Activated CD4-positive, alpha-beta T cell treated with anti-CD3 and anti-CD28 coated beads, Interleukin-2, amount 10 ng/mL, durations not matched to agents 24 days and 14 days (primary cell): ENCODE data around the gene CTXND2. TPM values are rescaled to one million over a fixed set of nuclear protein-coding genes. Genes with fewer than 3 reads are reported as not detected.
"Not testable (repeated sequence)": the region's sequence is repeated elsewhere in the genome, so short reads cannot be mapped to it uniquely, and the experiment has no call there.

Source experiments
- DNase-seq: peaks from one replicate; pipeline ENCODE4 v3.0.0; 2022
- H3K27ac Mint-ChIP-seq: one replicate; pipeline ENCODE4 v1.8.0; 2022; ENCODE audit warnings: mild to moderate bottlenecking, mixed read lengths
- H3K27me3 Mint-ChIP-seq: one replicate; pipeline ENCODE4 v1.8.0; 2022; ENCODE audit warnings: mixed read lengths
- H3K36me3 Mint-ChIP-seq: one replicate; pipeline ENCODE4 v1.8.0; 2022; ENCODE audit warnings: low read depth, mild to moderate bottlenecking, mixed read lengths
- H3K4me1 Mint-ChIP-seq: one replicate; pipeline ENCODE4 v1.8.0; 2021; ENCODE audit warnings: mixed read lengths
- H3K4me3 Mint-ChIP-seq: one replicate; pipeline ENCODE4 v1.8.0; 2022; ENCODE audit warnings: mild to moderate bottlenecking, moderate library complexity, mixed read lengths
- H3K9me3 Mint-ChIP-seq: one replicate; pipeline ENCODE4 v1.8.0; 2021; ENCODE audit warnings: mixed read lengths
- intact Hi-C: fragments of 100-400 bp; cut with micrococcal nuclease; formaldehyde crosslinking; loops from one replicate; pipeline ENCODE4 v1.15.1; 2023
- total RNA-seq: library from RNA; stranded (reverse); gene quantifications from 2 replicates; pipeline ENCODE4 v1.2.3, GENCODE V29; 2022

CTXND2 gene
- total RNA-seq, 1 donor from 2014 or later: not detected

DNA sequence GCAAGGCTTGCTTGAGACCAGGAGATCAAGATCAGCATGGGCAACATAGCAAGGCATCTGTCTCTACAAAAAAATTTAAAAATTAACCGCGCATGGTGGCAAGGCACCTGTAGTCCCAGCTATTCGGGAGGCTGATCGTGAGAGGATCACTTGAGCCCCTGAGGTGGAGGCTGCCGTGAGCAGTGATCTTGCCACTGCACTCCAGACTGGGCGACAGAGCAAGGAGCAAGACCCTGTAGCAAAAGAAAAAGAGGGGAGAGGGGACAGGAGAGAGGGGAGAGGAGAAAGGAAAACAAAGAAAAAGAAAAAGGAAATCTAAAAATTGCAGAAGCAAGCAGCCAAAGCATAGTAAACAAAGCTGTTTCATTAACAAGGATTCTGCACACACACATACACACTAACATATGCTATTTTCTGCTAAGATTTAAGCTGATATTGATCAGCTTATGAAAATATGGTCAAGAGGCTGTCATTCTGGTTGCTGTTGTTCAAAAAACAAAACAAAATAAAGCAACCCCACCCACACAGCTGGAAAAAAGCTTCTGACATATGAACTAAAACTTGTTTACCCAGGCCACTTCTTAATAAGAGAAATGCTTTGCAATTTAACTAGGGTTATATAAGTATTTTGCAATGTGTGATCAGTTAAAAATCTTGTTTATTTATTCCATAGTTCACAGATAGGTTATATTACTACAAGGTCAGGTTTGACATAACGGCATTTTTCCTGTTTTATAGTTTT is 12.3 kb upstream of the CTXND2 start:
- DNase-seq: peak; percentile 63
- H3K27ac Mint-ChIP-seq: peak overlapping the region; percentile 94
- H3K9me3 Mint-ChIP-seq: no peaks in the 10 kb centered on the region
- peaks cover 26% of the 10 kb centered on the region for H3K36me3 Mint-ChIP-seq
- no peaks in the 10 kb centered on the region for H3K27me3 Mint-ChIP-seq
- peak overlapping the region; percentile 96 for H3K4me3 Mint-ChIP-seq
- peaks cover 27% of the 10 kb centered on the region for H3K4me1 Mint-ChIP-seq
- intact Hi-C loops: loop anchor here (5.0 kb wide), 2 partner anchors 183 to 312 kb away; partner anchors contain the start of gene CDC42SE1

DNA sequence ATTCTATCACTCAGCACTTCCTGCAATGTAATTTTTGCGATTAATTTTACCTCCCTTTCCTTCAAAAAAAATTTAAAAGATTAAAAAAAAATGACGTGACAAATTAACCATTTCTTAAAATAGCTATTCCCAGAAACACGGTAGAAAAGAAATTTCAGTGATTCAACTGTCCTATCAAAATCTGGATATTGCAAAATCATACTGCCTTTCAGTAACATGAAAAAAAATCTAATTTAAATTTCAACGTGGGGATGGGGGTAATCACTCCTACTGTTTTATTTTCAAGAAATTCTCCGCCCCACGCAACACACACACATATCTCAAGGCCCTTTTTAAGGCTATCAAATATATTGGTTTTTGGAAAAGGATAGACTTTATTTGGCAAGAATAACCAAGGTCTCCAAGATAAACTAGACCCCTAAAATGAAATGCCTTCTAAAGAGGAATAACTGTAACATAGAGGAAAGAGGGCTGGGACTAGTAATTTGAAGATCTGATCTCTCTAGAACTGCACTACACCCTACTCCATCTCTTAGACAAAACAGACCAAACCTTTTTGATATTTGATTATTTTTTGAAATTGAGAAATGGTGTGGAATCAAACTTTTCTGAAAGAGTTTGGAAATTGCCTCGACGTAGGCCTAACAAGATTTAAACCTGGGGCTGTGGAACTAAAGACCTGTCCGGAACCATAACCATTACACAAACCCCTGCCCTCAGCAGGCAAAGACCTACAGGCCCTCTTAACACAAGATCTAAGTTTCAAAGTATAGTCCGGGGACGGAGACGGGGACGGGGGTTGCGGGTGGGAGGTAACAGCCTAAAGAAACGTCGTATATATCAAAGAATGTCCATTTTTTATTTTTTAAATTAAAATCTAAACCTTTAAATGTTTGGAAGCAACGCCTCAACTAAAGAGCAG is 11.5 kb upstream of the CTXND2 start:
- Mint-ChIP-seq H3K4me1 (peaks cover 25% of the 10 kb centered on the region), H3K9me3 (no peaks in the 10 kb centered on the region), H3K27me3 (no peaks in the 10 kb centered on the region), H3K4me3 (peak overlapping the region; percentile 96), H3K27ac (peak overlapping the region; percentile 94), H3K36me3 (peaks cover 21% of the 10 kb centered on the region)
- intact Hi-C loops: loop anchor here (1.0 to 5.0 kb wide), 9 partner anchors 15 to 511 kb away; partner anchors contain the start of genes CDC42SE1, PRUNE1, RPRD2 and SETDB1
- peak; percentile 73 for DNase-seq

- H3K36me3 Mint-ChIP-seq: peaks cover 18% of the 10 kb centered on the region
- H3K27me3 Mint-ChIP-seq: no peaks in the 10 kb centered on the region
- H3K9me3 Mint-ChIP-seq: no peaks in the 10 kb centered on the region
- intact Hi-C loops: loop anchor here (1.0 to 5.0 kb wide), 9 partner anchors 14 to 512 kb away; partner anchors contain the start of genes CDC42SE1, PRUNE1, RPRD2 and SETDB1
- H3K4me3 Mint-ChIP-seq: peak overlapping the region; percentile 96
- H3K4me1 Mint-ChIP-seq: peaks cover 25% of the 10 kb centered on the region
- DNase-seq: no peak
- peak overlapping the region; percentile 94 for H3K27ac Mint-ChIP-seq
These were observed 10.8 kb upstream of the CTXND2 start for GRCh38 chr1:150876119-150876454.

- not testable (repeated sequence) for H3K4me3 Mint-ChIP-seq, H3K27me3 Mint-ChIP-seq, H3K36me3 Mint-ChIP-seq, H3K27ac Mint-ChIP-seq, H3K9me3 Mint-ChIP-seq, DNase-seq
- intact Hi-C loops: loop anchor here (5.0 kb wide), 2 partner anchors 178 to 317 kb away; partner anchors contain the start of gene CDC42SE1
- H3K4me1 Mint-ChIP-seq: peaks cover 30% of the 10 kb centered on the region
These were observed 8.0 kb upstream of the CTXND2 start for GRCh38 chr1:150878931-150879330.

DNA sequence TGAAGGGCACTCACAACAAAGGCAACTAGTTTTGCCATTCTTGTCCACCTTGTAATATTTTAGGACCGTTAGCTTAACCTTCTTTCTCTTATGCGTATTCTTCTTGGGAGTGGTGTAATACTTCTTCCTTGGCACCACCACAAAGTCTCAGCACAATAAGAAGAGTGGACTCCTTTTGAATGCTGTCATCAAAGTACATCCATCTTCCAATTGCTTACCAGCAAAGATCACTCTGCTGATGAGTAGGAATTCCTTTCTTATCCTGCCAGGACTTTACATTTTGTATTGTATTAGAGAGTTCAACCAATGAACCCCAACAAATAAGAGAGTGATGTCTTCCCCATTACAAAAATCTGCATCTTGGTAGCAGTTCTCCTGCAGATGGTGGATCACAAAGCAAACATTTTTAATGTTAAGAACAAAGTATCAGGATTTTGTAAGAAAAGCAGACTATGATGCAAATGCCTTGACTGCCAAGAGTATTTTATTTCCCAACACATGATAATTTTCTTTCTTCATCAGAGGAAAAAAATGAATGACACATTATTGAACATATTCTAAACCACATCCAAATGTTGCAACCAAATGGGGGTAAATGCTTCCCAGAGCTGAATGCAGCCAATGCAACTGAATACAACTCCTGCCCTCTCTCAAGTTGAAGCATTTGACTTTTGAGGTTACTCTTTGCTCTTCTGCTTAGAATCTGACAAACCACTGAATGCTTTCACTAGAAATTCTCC is 5.4 kb upstream of the CTXND2 start:
- intact Hi-C loops: no loop called here
- DNase-seq: no peak
- H3K4me3 Mint-ChIP-seq: no peak overlapping the region
- H3K27ac Mint-ChIP-seq: no peak overlapping the region
- H3K36me3 Mint-ChIP-seq: no peaks in the 10 kb centered on the region
- H3K4me1 Mint-ChIP-seq: peaks cover 13% of the 10 kb centered on the region
- H3K27me3 Mint-ChIP-seq: no peaks in the 10 kb centered on the region
- H3K9me3 Mint-ChIP-seq: no peaks in the 10 kb centered on the region

- DNase-seq, H3K4me3 Mint-ChIP-seq, H3K27ac Mint-ChIP-seq, intact Hi-C loops, H3K27me3 Mint-ChIP-seq, H3K9me3 Mint-ChIP-seq, H3K36me3 Mint-ChIP-seq: not testable (repeated sequence)
- peaks cover 12% of the 10 kb centered on the region for H3K4me1 Mint-ChIP-seq
These were observed 3.8 kb upstream of the CTXND2 start for GRCh38 chr1:150883121-150883520.

DNA sequence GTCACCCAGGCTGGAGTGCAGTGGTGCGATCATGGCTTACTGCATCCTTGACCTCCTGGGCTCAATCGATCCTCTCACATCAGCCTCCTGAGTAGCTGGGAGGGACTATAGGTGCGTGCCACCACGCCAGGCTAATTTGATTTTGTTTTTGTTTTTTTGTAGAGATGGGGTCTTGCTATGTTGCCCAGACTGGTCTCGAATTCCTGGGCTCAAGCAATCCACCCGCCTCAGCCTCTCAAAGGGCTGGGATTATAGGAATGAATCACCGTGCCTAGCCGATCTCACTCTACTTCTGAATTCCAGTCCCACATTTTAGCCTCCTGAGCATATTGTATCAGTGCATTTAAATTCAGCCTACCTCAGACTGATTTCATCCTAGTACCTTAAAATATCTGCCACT is 1.8 kb downstream of the CTXND2 start:
- DNase-seq: no peak
- peaks cover 3% of the 10 kb centered on the region for H3K9me3 Mint-ChIP-seq
- peaks cover 2% of the 10 kb centered on the region for H3K36me3 Mint-ChIP-seq
- H3K4me1 Mint-ChIP-seq: peaks cover 24% of the 10 kb centered on the region
- H3K27me3 Mint-ChIP-seq: no peaks in the 10 kb centered on the region
- intact Hi-C loops: no loop called here
- H3K4me3 Mint-ChIP-seq: no peak overlapping the region
- H3K27ac Mint-ChIP-seq: no peak overlapping the region

- peaks cover 2% of the 10 kb centered on the region for H3K36me3 Mint-ChIP-seq
- intact Hi-C loops: loop anchor here (1.0 kb wide), 3 partner anchors 14 to 49 kb away; partner anchors contain the start of gene ARNT
- H3K27ac Mint-ChIP-seq: peak overlapping the region; percentile 81
These were observed 3.1 kb downstream of the CTXND2 start for GRCh38 chr1:150890033-150890416.

DNA sequence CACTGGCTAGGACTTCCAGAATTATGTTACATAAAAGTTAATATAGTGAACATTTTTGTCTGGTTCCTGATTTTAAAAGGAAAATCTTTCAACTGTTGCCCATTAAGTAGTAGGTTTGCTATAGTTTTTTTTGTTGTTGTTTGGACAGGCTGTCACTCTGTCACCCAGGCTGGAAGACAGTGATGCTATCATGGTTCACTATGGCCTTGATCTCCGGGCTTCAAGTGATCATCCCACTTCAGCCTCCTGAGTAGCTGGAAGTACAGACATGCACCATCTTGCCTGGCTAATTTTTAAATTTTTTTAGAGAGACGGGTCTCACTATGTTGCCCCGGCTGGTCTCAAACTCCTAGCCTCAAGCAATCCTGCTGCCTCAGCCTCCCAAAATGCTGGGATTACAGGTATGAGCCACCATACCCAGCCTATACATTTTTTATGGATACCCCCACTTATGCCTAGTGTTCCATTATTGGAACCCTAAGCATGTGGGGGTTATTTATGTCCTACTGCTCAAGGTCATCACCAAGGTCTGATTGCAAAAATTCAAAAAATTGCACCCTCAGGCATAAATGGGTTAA is 6.5 kb downstream of the CTXND2 start:
- intact Hi-C loops: no loop called here
- Mint-ChIP-seq H3K4me3 (no peak overlapping the region), H3K4me1 (peaks cover 19% of the 10 kb centered on the region), H3K27me3 (peaks cover 6% of the 10 kb centered on the region), H3K27ac (no peak overlapping the region), H3K9me3 (peaks cover 3% of the 10 kb centered on the region), H3K36me3 (peaks cover 2% of the 10 kb centered on the region)
- no peak for DNase-seq

More at GRCh38 chr1:150890033-150890416, 3.1 kb downstream of the CTXND2 start:
- H3K27me3 Mint-ChIP-seq: no peaks in the 10 kb centered on the region
- H3K4me1 Mint-ChIP-seq: peaks cover 22% of the 10 kb centered on the region
- H3K4me3 Mint-ChIP-seq: peak overlapping the region; percentile 39
- DNase-seq: no peak
- H3K9me3 Mint-ChIP-seq: peaks cover 3% of the 10 kb centered on the region

- Mint-ChIP-seq H3K4me1 (peaks cover 8% of the 10 kb centered on the region), H3K36me3 (no peaks in the 10 kb centered on the region), H3K27ac (no peak overlapping the region), H3K4me3 (no peak overlapping the region), H3K27me3 (peaks cover 6% of the 10 kb centered on the region), H3K9me3 (peaks cover 3% of the 10 kb centered on the region)
- intact Hi-C loops: no loop called here
- no peak for DNase-seq
These were observed 8.7 kb downstream of the CTXND2 start for GRCh38 chr1:150895618-150896017.

DNA sequence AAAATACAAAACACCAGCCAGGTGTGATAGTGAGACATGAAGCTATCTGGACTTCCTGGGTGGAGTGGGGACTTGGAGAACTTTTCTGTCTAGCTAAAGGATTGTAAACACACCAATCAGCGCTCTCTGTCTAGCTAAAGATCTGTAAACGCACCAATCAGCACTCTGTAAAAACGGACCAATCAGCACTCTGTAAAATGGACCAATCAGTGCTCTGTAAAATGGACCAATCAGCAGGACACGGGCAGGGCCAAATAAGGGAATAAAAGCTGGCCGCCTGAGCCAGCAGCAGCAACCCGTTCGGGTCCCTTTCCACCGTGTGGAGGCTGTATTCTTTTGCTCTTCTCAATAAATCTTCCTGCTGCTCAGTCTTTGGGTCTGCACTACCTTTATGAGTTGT is 12.9 kb downstream of the CTXND2 start:
- intact Hi-C loops, H3K4me3 Mint-ChIP-seq, H3K9me3 Mint-ChIP-seq, DNase-seq, H3K36me3 Mint-ChIP-seq, H3K27ac Mint-ChIP-seq, H3K27me3 Mint-ChIP-seq, H3K4me1 Mint-ChIP-seq: not testable (repeated sequence)

- no peaks in the 10 kb centered on the region for H3K36me3 Mint-ChIP-seq
- H3K27ac Mint-ChIP-seq: no peak overlapping the region
- no peak overlapping the region for H3K4me3 Mint-ChIP-seq
- peaks cover 3% of the 10 kb centered on the region for H3K27me3 Mint-ChIP-seq
- intact Hi-C loops: no loop called here
- no peak for DNase-seq
- H3K4me1 Mint-ChIP-seq: peaks cover 2% of the 10 kb centered on the region
- peaks cover 3% of the 10 kb centered on the region for H3K9me3 Mint-ChIP-seq
These were observed 15.4 kb downstream of the CTXND2 start for GRCh38 chr1:150902346-150902745.

DNA sequence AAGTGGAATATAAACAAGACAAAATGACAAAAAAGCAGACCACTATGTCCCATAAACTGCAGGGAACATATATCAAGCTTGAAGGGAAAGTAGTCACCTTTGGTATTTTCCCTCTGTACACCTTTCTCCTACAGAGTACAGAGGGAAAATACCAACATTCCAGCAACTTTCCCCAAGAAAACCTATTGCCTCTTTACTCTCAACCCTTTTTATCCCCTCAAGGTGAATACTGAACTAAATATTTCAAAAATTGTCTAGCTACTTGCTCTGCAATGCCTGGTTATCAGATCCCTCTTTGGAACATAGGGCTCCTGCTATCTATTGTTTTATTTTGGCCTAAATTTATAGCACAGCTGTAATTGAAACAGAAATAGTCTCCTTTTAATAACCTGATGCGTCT is 15.8 kb downstream of the CTXND2 start:
- Mint-ChIP-seq H3K36me3 (no peaks in the 10 kb centered on the region), H3K9me3 (peaks cover 3% of the 10 kb centered on the region), H3K4me3 (no peak overlapping the region), H3K27ac (no peak overlapping the region), H3K27me3 (peaks cover 3% of the 10 kb centered on the region), H3K4me1 (peaks cover 4% of the 10 kb centered on the region)
- intact Hi-C loops: no loop called here
- no peak for DNase-seq
